ENCODE data around the gene TBC1D9B.

DNA sequence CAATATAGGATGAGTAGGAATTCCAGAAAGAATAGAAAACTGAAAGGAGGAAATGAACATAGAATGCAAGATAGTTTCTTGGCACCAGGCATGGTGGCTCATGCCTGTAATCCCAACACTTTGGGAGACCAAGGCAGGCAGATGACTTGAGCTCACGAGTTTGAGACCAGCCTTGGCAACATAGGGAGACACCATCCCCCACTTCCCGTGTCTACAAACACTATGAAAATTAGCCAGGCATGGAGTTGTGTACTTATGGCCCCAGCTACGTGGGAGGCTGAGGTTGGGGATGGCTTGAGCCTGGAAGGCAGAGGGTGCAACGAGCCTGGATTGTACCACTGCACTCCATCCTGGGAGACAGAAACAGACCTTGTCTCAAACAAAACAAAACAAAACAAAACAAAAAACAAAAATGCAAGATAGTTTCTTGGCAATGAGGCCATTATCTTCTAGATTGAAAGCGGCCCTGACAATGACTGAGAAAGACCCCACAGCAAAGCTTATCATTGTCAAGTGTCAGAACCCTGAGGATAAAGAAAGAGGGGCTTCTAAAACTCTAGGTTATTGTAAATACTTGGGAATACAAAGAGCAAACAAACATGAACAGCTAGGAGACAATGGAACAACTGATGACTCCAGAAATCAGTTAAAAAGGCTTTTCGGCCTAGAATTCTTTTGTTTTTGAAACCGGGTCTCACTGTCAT lies 77.8 kb downstream of the TBC1D9B start:
- no peak for TF ChIP-seq CTCF (CRISPR knock-in tag; IDR thresholded peaks at IDR 0.05)
- TF ChIP-seq, protein P1, sequence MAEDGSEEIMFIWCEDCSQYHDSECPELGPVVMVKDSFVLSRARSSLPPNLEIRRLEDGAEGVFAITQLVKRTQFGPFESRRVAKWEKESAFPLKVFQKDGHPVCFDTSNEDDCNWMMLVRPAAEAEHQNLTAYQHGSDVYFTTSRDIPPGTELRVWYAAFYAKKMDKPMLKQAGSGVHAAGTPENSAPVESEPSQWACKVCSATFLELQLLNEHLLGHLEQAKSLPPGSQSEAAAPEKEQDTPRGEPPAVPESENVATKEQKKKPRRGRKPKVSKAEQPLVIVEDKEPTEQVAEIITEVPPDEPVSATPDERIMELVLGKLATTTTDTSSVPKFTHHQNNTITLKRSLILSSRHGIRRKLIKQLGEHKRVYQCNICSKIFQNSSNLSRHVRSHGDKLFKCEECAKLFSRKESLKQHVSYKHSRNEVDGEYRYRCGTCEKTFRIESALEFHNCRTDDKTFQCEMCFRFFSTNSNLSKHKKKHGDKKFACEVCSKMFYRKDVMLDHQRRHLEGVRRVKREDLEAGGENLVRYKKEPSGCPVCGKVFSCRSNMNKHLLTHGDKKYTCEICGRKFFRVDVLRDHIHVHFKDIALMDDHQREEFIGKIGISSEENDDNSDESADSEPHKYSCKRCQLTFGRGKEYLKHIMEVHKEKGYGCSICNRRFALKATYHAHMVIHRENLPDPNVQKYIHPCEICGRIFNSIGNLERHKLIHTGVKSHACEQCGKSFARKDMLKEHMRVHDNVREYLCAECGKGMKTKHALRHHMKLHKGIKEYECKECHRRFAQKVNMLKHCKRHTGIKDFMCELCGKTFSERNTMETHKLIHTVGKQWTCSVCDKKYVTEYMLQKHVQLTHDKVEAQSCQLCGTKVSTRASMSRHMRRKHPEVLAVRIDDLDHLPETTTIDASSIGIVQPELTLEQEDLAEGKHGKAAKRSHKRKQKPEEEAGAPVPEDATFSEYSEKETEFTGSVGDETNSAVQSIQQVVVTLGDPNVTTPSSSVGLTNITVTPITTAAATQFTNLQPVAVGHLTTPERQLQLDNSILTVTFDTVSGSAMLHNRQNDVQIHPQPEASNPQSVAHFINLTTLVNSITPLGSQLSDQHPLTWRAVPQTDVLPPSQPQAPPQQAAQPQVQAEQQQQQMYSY (CRISPR knock-in tag; IDR thresholded peaks at IDR 0.05) = no peak
- no peak for TF ChIP-seq GTF3A (CRISPR knock-in tag; conservative IDR thresholded peaks at IDR 0.05)
- no peak for TF ChIP-seq HNF4G (IDR thresholded peaks at IDR 0.05; ENCODE audit: borderline replicate concordance, low read depth, low read length)
- TF ChIP-seq HNF4G (CRISPR knock-in tag; IDR thresholded peaks at IDR 0.05; ENCODE audit: borderline replicate concordance, low read depth) = no peak
- no peak for TF ChIP-seq ZNF333 (CRISPR knock-in tag; IDR thresholded peaks at IDR 0.05; ENCODE audit: borderline replicate concordance)

All from HepG2 (cell line).